Activated CD4-positive, CD25-positive, alpha-beta regulatory T cell treated with anti-CD3 and anti-CD28 coated beads, Interleukin-2, amount 50 U/mL, for 72 hours (primary cell): ENCODE data around the gene KCMF1.

ENCODE experiments used
- DNase-seq: peaks from one replicate; pipeline ENCODE4 v3.0.0; 2021

KCMF1 gene

DNA sequence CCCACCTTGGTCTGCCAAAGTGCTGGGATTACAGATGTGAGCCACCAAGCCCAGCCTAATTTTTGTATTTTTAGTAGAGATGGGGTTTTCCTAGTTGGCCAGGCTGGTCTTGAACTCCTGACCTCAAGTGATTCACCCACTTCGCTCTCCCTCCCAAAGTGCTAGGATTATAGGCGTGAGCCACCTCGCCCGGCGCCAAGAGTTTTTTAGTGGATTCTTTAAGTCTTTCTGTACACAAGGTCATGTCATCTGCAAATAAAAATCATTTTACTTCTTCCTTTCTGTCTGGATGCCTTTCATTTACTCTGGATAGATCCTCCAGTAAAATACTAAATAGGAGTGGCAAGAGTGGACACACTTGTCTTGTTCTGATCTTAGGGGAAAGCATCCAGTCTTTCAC, 61.7 kb downstream of the KCMF1 start:
- no peak for DNase-seq

DNA sequence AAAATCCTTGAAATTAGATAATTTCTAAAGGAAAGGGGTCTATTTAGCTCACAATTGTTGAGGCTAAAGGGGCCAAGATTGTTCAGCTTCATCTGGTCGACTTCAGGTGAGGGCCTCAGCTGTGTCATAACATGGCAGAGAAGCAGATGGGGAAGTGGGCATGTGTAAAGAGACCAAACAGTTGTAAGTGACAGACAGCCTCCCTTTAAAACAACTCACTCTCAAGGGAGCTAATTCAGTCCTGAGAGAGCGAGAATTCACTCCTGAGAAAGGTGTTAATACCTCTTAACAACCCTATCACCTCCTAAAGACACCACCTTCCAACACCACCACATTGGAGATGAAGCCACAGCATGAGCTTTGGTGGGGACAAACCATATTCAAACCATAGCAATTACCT, 62.4 kb downstream of the KCMF1 start:
- no peak for DNase-seq

DNA sequence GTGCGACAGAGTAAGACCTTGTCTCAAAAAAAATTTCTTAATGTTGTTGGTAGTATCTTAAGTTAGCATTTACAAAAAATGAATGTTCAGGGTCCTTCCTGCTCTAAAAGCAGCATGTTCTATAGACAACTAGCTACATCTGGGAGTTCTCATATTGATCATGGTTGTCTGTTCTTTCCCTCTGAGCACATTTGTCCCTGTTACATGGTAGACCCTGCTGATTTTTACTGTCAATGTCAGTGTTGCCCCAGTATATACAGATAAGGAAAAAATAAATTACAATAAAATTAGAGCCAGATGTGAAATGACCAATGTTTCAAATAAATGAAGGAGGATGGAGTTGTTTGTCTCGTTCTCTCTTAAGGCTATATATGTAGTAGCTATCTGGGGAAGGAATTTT, 63.2 kb downstream of the KCMF1 start:
- no peak for DNase-seq

DNA sequence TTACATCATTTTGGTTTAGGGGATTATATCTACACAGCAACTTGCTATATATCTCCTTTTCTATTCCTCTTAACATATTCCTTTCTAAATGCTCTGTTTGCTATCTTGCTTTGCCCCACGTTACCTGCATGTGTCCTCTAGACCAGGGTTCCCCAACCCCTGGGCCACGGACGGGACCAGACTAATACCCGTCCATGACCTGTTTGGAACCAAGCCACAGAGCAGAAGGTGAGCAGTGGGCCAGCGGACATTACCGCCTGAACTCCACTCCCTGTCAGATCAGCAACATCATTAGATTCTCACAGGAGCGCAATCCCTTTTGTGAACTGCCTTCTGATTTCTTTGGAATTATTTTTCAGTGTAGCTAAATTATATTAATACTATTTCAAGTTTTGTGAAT, 66.7 kb downstream of the KCMF1 start:
- no peak for DNase-seq

DNA sequence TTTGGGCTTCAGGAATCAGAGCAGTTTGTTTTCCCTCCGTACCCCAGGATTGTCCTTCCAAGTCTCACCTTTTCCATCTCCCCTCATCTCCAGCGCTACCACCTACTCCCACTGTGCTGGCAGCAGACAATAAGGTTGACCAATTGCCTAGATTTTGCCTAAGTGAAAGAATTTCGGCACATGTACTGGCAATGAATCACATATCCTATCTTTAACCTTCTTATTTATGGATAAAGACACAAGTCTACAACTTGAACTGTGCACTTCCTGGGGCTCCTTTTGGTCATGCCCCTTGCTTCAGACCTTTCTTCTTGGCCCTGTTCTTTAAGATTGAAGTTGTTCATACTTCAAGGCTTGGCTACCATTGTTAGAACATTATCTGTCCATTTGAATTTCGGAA, 71.4 kb downstream of the KCMF1 start:
- DNase-seq: no peak

DNA sequence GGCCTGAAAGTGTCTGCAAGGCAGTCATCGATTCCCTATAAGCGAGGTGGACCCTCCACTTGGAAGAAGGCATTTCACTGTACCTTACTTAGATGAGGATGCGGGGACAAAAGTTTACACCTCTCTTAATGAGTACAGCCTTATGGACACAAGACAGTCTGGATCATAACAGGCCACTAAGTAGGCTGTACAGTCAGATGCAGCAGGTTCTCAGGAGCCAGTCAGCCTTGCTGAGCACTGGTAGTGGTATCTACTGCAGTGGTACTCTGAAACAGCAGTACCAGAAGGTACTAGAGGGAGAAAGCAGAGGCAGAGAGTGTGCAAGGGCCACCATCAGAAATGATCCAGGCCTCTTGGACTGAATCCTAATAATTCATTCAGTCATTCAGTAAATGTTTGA, 77.6 kb downstream of the KCMF1 start:
- DNase-seq: no peak

DNA sequence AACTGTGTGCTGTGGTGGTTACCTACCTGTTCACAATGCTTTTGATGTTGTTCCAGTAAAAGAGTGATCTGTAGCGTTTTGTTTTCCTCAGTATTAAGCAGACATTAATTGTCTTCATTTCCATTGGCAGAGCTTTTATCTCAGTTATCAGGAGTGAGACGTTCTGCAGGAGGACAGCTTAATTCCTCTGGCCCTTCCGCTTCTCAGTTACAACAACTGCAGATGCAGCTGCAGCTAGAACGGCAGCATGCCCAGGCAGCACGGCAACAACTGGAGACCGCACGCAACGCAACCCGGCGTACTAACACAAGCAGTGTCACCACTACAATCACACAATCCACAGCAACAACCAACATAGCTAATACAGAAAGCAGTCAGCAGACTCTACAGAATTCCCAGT, 78.3 kb downstream of the KCMF1 start:
- DNase-seq: no peak

DNA sequence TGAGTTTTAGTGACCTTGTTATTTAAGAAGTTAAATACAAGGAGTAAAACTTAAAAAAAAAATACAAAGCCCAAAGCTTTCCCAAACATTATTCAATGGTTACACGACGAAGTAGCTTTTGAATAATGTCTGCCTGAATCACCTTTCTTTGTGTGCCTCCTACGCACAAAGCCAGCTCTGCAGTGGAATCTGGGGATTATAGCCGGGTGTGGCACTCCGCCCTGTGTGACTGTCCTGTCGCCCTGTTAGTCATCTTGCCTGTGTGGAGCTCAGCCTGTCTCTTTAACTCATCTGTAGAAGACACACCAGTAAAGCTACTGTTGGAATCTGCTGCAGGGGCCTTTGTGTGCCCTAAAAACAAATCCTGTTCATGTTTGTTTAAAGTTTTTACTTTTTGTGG, 82.8 kb downstream of the KCMF1 start:
- DNase-seq: no peak

DNA sequence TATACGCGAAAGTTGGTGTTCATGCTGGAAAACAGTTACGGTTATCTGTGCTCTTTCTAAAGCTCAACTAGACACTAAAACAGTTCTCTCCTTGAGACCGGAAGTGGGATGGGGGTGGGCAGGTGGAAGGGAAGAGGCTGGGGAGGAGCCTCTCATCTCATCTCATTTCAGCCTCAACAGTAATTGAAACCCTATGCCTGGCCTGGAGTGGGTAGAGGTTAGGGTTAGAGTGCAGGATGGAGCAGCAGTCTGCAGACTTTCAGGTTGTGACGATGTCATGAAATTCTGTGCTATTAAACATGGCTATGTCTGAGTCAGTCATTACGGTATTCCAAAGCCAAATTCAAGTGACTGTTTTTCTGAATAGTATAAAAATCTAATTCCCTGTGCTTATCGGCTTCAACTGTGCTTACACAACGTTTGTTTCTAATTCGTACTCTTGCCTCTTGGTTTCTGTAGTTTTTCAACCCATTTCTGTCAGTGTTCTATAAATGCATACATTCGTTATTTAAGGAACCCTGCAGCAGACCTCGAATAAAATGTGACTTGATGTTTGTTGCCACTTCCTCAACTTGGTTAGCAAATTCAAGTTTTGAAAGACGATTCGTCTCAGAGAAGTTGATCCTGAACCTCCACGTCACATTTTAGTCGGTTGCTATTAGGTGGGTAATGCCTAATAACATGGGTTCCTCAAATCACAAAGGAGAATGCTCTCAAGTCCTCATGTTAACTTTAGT, 86.4 kb downstream of the KCMF1 start:
- no peak for DNase-seq

DNA sequence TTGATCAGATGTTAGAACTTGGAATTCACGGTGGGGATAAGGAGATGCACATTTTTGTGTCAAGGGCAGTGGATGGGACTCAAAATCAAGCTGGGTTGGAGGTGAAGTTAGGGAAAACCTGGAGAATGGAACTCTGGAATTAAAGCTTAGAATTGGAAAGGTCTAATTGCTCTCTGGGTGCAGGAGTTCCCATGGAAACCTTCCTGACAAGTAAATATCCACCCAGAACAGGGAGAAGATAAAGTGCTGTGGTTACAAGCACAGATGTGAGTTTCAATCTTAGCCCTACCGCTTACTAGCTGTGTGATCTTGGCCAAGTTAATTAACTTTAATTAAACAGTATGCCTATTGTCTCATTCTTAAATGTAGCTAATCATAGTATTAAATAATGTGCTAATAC, 90.9 kb downstream of the KCMF1 start:
- DNase-seq: no peak

DNA sequence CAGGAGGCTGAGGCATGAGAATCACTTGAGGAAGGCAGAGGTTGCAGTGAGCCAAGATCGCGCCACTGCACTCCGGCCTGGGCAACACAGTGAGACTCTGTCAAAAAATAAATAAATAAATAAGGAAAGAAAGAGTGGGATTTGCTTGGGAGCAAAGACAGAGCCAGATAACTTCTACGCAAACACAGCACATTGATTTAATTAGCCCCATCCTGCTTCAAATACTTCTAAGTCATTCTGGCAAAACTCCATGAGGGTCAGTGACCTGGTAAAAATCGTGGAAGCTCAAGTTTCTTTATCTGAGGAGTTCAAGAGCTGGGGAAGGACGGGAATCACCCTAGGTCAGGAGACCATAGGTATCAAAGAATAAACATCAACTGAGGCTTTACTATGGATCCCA, 91.6 kb downstream of the KCMF1 start:
- DNase-seq: no peak

DNA sequence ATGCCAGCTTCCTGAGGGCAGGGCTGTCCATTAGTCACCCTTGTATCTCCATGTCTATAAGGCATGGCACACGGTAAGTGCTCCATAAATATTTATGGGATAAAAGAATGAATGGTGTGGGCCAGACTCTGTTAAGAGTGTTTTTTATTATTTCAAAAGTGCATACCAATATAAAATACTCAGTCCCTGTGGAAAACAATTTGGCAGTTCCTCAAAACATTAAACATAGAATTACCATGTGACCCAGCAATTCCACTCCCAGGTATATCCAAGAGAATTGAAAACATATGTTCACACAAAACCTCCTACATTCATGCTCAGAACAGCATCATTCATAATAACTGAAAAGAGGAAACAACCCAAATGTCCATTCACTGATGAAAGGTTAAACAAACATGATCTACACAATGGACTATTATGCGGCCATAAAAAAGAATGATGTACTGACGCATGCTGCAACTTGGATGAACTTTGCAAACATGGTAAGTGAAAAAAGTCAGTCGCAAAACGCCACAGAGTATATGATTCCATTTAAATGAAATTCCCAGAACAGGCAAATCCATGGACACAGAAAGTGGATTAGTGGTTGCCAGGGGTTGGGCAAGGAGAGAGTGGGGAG, 93.1 kb downstream of the KCMF1 start:
- DNase-seq: no peak

DNA sequence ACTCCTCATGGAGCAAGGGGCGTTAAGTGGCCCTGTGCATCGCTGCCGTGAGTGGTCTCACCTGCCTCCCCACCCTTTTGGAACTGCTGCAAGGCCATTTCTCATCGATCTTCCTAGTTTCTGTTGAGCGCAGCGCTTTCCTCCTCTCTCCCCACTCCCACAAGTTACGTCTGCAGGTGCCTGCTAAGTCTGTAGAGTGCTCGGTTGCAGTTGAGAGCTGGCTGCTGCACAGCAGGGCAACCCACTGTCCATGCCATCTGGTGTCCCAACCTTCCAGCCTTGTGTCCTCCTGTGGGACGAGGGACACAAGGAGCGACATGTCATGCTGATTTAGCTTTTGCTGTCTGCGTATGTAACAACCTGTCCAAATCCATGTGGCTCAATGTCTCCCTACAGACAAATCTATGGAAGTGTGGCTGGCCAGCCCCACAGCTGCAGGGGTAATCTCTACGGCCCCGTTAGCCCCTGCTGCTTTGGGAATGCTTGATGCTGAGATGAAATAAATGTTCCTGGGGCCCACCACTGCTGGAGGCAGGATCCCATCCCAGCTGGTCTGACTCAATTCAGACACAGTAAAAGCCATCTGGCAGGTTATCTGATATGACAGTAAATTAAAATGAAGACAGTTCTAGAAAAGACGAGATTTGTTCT, 94.1 kb downstream of the KCMF1 start:
- DNase-seq: no peak

DNA sequence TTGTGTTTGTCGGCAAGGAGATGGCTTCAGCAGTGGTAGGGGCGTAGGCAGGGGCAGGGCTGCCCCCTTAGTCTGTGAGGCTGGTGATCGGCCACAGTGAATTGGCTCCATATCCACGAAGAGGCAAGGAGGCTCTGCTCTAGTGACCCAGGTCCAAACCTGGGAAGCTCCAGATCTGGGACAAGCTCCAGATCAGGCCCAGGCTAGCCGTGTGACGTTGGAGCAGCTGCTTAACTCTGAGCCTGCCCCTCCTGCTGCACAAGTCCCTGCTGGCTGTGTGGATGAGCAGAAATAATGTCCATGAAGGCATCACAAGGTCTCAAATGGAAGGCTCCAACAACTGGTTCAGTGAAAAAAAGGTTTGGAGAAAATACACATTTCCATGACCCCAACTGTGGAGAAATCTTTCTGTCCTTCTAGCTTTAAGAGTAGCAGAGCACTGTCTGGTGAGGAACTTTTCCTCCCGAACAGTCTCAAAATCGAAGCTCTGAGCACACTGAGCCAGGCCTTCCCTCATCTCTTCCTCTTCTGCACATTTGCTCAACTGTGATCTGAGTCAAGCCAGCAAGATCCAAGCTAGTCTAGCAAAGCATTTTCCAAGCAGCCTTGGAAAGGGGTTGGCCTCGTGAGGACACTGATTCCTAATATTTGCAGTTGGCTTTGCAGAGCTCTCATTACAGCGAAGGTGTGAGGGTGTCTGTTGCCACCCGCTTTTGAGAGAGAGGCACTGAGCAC, 95.2 kb downstream of the KCMF1 start:
- no peak for DNase-seq

DNA sequence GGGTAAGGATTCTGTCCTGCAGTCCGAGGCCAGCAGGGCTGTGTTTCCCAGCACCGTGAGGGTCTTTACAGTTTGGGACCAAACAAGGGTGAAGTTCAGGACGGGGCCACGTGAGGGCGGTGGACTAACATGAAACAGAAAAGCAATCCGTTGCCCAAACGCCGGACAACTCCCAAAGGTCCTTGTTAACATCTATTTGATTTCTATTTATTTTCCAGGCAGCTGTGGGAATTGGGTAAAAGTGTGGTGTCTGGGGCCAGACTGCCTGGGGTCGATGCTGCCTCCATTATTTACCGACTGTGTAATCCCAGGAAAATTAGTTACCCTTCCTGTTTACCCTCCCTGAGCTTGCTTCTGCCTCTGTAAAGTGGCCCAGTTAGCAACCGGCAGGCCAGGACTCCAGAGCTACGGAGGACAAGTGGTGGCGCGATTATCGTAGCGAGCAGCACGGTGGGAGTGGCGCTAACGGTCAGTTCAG, 96.0 kb downstream of the KCMF1 start:
- DNase-seq: no peak

DNA sequence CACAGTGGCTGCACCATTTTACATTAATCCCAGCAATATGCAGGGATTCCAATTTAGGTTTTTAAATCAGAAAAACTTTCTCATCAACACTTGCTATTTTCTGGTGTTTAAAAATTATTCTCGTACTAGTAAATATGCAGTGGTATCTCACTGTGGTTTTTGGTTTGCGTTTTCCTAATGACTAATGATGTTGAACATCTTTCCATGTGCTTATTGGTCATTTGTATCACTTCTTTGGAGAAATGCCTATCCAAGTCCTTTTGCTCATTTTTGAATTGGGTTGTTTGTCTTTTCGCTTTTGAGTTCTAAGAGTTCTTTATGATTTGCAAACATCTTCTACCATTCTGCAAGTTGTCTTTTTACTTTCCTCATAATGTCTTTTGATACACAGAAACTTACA, 100.1 kb downstream of the KCMF1 start:
- DNase-seq: no peak

DNA sequence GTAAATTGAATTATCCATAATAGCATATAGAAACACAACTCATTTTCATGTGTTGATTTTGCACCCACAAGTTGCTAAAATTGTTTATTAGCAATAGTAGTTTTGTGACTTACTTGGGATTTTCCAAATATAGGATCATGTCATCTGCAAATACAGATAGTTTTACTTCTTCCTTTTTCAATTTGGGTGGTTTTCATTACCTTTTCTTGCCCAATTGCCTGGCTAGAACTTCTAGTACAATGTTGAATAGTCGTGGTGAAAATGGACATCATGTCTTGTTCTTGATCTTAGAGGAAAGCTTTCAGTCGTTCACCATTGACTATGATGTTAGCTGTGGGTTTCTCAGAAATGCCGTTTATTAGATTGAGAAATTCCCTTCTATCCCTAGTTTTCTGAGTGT, 102.1 kb downstream of the KCMF1 start:
- DNase-seq: no peak

DNA sequence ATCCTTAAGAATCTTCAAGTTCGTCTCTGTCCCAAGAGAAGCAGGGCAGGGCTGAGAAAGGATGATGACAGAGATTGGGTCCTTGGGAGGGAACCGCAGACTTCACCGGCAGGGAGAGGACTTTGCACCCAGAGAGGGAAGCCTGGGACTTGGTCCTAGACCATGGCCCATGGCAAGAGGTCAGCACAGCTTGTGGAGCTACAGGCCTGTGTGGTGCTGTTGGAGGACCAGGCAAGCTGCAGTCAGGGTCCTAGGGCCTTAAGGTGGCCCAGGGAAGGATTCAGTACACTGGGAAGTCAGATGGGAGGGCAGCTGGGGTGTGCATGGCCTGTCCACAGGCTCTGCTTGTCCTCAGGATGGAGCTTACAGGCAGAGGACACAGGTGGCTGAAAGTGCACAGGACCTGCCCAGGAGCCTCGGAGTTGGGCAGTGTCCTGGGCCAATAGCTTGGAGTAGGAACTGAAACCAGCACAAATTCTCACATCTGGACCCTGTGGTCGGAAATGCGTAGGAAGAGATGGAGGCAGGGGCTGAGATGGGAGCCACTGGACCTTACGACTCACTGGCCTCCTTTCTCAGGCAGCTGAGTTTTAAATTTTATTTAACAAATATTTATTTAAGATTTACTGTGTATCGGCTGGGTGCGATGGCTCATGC, 105.8 kb downstream of the KCMF1 start:
- DNase-seq: no peak

DNA sequence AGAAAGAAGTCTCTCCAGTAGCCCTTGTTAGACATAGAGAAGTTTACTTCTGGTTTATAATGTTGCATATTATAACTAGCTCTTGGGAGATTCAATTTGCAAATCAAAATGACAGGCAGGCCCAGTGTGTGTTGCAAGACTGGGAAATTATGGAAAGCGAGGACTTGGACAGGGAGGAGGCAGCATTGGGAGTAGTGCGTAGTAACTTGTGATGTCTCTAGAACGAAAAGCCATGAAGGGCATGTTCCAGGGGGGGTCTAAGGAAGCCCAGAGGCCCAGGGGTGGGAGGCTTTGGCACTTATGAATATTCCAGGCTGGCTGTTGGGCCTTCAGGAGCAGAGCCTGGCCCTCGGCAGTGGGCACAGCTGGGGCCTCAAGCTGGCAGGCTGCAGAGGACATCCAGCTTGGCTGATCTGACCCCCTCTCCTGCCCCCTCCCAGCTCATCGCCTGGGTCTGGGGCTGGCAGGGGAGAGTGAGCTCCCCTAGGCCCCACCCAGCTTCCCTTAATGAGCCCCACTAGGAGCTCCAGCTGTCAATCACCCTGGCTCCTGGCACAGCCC, 107.0 kb downstream of the KCMF1 start:
- DNase-seq: no peak

DNA sequence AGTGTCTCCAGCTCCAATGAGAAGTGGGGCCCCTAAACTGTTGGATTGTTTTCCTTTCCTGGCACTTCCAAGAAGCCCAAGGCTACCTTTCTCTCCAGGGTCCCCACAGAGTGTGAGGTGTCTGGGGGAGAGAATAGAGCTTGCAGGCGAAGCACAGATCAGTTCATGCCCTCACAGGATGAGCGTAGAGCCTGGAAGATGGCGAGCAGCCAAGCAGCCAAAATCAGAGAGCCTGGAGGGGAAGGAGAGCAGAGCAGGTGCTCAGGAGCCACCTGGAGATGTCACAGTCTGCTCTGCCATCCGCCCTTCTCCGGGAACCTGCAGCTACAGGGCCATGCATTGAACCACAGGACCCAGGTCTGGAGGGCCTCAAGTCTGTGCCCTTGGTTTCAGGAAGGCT, 107.6 kb downstream of the KCMF1 start:
- no peak for DNase-seq

DNA sequence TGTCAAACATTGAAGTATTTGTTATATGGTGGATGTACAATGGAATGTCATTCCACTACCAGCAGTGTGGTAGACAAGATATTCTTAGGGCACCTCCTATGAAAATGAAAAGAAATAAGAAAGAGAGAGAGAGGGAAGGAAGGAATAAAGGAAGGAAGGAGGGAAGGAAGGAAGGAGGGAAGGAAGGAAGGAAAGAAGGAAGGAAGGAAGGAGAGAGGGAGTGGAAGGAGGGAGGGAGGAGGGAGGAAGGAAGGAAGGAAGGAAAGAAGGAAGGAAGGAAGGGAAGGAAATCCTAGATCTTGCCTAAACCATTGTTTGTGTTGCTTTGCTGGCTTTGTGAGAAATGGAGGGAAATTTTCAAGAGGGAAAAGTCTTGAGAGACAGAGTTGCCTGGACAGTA, 112.1 kb downstream of the KCMF1 start:
- DNase-seq: no peak

DNA sequence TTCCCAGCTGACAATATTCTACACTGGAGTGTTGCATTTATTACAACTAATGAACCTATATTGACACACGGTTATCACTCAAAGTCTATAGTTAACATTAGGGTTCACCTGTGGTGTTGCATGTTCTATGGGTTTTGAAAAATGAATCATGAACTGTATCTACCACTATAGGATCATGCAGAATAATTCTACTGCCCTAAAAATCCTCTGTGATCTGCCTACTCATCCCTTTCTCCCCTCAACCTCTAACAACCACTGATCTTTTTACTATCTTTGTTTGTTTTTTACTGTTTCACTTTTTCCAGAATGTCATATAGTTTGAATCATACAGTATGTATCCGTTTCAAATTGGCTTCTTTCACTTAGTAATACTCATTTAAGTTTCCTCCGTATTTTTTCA, 114.6 kb downstream of the KCMF1 start:
- DNase-seq: no peak

DNA sequence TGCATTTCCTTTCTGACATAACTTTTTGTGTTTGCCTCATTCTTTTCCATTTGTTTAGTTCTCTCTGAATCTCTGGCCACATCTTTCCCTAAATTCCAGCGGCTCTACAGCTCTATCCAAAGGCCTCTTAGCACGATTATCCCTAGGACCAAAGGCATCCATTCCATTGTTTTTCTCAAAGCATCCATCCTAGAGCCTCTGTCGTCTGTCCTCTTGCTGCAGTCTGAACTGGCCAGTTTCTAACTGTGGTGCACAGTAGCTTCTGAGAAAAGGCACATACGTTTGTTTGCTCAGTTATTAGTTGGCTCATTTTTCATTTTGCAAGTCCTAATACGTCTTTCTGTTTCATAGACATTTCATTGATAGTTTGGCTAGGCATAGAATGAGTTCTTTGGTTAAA, 116.6 kb downstream of the KCMF1 start:
- DNase-seq: no peak
